Osteocyte (in vitro differentiated cells): Measurements from ENCODE around the gene TENM3. TPM values are rescaled to one million over a fixed set of nuclear protein-coding genes. Genes with fewer than 3 reads are reported as not detected.

ENCODE experiments used
- DNase-seq: peaks from one replicate; pipeline ENCODE4 v3.0.0; 2021; ENCODE audit warnings: mixed read lengths; ENCODE audit not compliant: unreplicated experiment; ENCODE audit errors: extremely low spot score
- H3K27ac Mint-ChIP-seq: one replicate; pipeline ENCODE4 v1.8.0; 2021; ENCODE audit warnings: mild to moderate bottlenecking, mixed read lengths; ENCODE audit not compliant: unreplicated experiment
- H3K27me3 Mint-ChIP-seq: one replicate; pipeline ENCODE4 v1.8.0; 2021; ENCODE audit warnings: mixed read lengths; ENCODE audit not compliant: unreplicated experiment
- H3K36me3 Mint-ChIP-seq: one replicate; pipeline ENCODE4 v1.8.0; 2021; ENCODE audit warnings: mixed read lengths; ENCODE audit not compliant: unreplicated experiment
- H3K4me1 Mint-ChIP-seq: one replicate; pipeline ENCODE4 v1.8.0; 2021; ENCODE audit warnings: mixed read lengths; ENCODE audit not compliant: unreplicated experiment
- H3K4me3 Mint-ChIP-seq: one replicate; pipeline ENCODE4 v1.8.0; 2021; ENCODE audit warnings: mild to moderate bottlenecking, moderate library complexity, mixed read lengths; ENCODE audit not compliant: unreplicated experiment
- H3K9me3 Mint-ChIP-seq: one replicate; pipeline ENCODE4 v1.8.0; 2021; ENCODE audit warnings: mixed read lengths; ENCODE audit not compliant: unreplicated experiment
- CTCF ChIP-seq: fragments of 200-600 bp; sonication (generic); IDR thresholded peaks from 2 replicates; pipeline ENCODE4 v1.5.0; 2021; ENCODE audit warnings: antibody characterized with exemption, mild to moderate bottlenecking, moderate library complexity
- total RNA-seq: library from RNA; stranded (reverse); gene quantifications from 2 replicates; pipeline ENCODE4 v1.2.1, GENCODE V29; 2021

Gene TENM3
- total RNA-seq, 1 donor from 2014 or later: 78.3 TPM

- no peaks in the 10 kb centered on the region for H3K9me3 Mint-ChIP-seq
- peaks cover 10% of the 10 kb centered on the region for H3K36me3 Mint-ChIP-seq
- H3K4me1 Mint-ChIP-seq: no peaks in the 10 kb centered on the region
- no peak overlapping the region for H3K4me3 Mint-ChIP-seq
- no peak for DNase-seq
- no peaks in the 10 kb centered on the region for H3K27me3 Mint-ChIP-seq
- TF ChIP-seq CTCF: no peak
- H3K27ac Mint-ChIP-seq: no peak overlapping the region
Observed at GRCh38 chr4:182775075-182775474, 531.9 kb downstream of the TENM3 start.

DNA sequence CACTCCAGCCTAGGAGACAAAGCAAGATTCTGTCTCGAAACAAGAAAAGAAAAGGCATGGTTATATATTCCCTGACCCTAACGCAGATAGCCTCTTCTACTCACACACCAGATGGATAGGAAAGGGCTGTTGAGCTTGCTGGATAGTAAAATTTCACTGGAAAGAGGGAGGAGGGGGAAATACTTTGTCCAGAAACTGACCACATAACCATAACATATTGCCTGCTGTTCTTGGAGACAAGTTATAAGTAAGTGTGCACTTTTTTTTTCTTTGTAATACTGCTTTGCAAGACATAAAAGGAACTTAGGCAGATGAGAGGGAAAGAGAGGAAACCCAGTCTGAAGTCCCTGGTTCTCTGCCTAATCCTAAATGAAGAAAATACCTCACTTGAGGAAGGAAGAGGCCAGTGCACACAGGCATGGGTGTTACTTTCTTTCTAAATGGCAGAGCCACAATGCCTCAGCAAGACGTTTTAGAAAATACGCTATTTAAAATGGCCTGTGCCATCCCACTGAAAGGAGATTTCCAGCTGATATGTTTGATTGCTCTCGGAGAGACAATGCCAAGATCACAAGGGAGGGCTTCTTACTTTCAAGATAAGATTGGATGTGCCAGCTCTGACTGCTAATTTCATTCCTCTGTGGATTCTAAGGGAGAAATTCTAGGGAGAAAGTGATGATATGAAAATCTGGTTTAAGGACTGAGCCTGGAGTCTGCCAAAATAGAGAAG is 533.3 kb downstream of the TENM3 start:
- DNase-seq: no peak
- no peaks in the 10 kb centered on the region for H3K9me3 Mint-ChIP-seq
- H3K27me3 Mint-ChIP-seq: no peaks in the 10 kb centered on the region
- peak overlapping the region; percentile 6 for H3K27ac Mint-ChIP-seq
- no peaks in the 10 kb centered on the region for H3K4me1 Mint-ChIP-seq
- no peak for TF ChIP-seq CTCF
- peaks cover 10% of the 10 kb centered on the region for H3K36me3 Mint-ChIP-seq
- H3K4me3 Mint-ChIP-seq: no peak overlapping the region

DNA sequence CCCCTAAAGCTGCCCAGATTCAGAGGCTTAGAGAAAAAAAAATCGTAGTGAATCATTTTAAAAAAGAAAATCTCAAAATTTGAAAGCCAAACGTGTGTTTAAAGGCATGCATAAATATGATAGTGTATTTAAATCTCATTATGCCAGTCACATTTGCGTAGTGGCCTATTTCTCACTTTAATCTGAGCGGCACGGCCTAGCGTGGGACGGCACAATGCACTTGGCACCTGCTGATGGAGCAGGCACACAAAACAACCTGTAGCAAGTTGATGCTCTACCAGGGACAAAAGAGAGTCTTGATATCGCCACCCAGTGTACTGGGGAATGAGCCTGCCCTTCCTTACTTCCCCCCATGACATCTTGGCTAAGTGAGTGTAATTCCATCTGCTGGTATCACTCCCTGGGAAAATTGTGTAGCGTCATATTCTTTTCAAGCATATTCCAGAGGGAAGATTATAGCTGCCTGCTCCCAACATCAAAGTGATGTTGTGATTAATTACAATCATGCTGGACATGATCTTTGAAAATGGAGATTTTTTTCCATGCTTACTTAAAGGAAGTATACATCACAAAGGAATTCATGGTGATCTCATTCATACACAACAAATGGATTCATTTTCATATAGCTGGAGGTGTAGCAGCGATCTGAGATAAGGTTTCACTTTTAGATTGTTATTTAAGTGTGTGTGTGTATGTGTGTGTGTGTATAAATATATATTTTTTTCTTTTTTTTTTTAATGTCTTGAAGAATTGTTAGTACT is 535.2 kb downstream of the TENM3 start:
- DNase-seq: no peak
- no peak for TF ChIP-seq CTCF
- H3K4me3 Mint-ChIP-seq: no peak overlapping the region
- peaks cover 10% of the 10 kb centered on the region for H3K36me3 Mint-ChIP-seq
- no peaks in the 10 kb centered on the region for H3K27me3 Mint-ChIP-seq
- no peak overlapping the region for H3K27ac Mint-ChIP-seq
- no peaks in the 10 kb centered on the region for H3K9me3 Mint-ChIP-seq
- H3K4me1 Mint-ChIP-seq: no peaks in the 10 kb centered on the region

- Mint-ChIP-seq H3K27ac (no peak overlapping the region), H3K27me3 (no peaks in the 10 kb centered on the region), H3K9me3 (no peaks in the 10 kb centered on the region), H3K36me3 (peaks cover 13% of the 10 kb centered on the region), H3K4me3 (no peak overlapping the region), H3K4me1 (no peaks in the 10 kb centered on the region)
- DNase-seq: no peak
- TF ChIP-seq CTCF: no peak
Observed at GRCh38 chr4:182786991-182787390, 543.8 kb downstream of the TENM3 start.

DNA sequence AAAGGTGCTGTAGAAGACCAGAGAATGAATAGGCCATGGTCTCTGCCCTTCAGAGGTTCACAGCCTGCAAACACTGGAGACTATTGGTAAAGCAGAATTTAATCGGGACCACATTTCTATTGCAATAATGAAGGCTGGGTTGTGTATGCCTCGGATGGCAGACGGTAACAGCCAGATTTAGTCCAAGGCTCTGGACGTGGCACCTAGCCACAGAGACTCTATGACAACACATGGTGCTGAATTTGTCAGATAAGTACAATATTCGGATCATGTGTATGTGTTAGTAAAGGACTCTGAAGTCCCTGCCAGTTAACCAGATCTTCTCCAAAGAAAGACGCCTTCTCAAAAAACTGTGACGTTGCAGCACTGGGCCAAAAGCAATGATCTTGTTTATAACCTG is 545.0 kb downstream of the TENM3 start:
- no peaks in the 10 kb centered on the region for H3K27me3 Mint-ChIP-seq
- H3K9me3 Mint-ChIP-seq: no peaks in the 10 kb centered on the region
- no peak overlapping the region for H3K4me3 Mint-ChIP-seq
- no peak for TF ChIP-seq CTCF
- H3K27ac Mint-ChIP-seq: no peak overlapping the region
- no peak for DNase-seq
- peaks cover 23% of the 10 kb centered on the region for H3K36me3 Mint-ChIP-seq
- H3K4me1 Mint-ChIP-seq: no peaks in the 10 kb centered on the region
